NCI-H2029 (cell line): ENCODE data around the gene TTC28.

Experiments used
- DNase-seq: peaks from one replicate; lab custom pipeline; 2025; lab: John Stamatoyannopoulos, UW

The TTC28 gene

GRCh38 chr22:28141614-28142013 lies 538.0 kb downstream of the TTC28 start:
- no peak for DNase-seq

- DNase-seq, result no peak
These were observed 539.7 kb downstream of the TTC28 start for GRCh38 chr22:28139961-28140360.

GRCh38 chr22:28139516-28139915 lies 540.1 kb downstream of the TTC28 start:
- DNase-seq, result no peak

GRCh38 chr22:28137036-28137435 lies 542.6 kb downstream of the TTC28 start:
- no peak for DNase-seq

- no peak for DNase-seq
These were observed 547.2 kb downstream of the TTC28 start for GRCh38 chr22:28132466-28132865.

GRCh38 chr22:28129319-28129962 lies 550.2 kb downstream of the TTC28 start:
- no peak for DNase-seq

- no peak for DNase-seq
These were observed 550.8 kb downstream of the TTC28 start for GRCh38 chr22:28128827-28129226.

GRCh38 chr22:28125799-28126198 lies 553.8 kb downstream of the TTC28 start:
- DNase-seq, result no peak

GRCh38 chr22:28123989-28124766 lies 555.5 kb downstream of the TTC28 start:
- DNase-seq, result no peak

- no peak for DNase-seq
These were observed 558.7 kb downstream of the TTC28 start for GRCh38 chr22:28120691-28121592.

GRCh38 chr22:28118957-28119631 lies 560.5 kb downstream of the TTC28 start:
- DNase-seq, result no peak

GRCh38 chr22:28116219-28116673 lies 563.4 kb downstream of the TTC28 start:
- DNase-seq, result no peak

- DNase-seq, result no peak
These were observed 564.2 kb downstream of the TTC28 start for GRCh38 chr22:28115426-28115825.

- no peak for DNase-seq
These were observed 567.0 kb downstream of the TTC28 start for GRCh38 chr22:28112548-28113043.

GRCh38 chr22:28112190-28112544 lies 567.5 kb downstream of the TTC28 start:
- DNase-seq, result no peak

GRCh38 chr22:28111501-28112189 lies 568.0 kb downstream of the TTC28 start:
- DNase-seq, result no peak

- DNase-seq, result no peak
These were observed 570.8 kb downstream of the TTC28 start for GRCh38 chr22:28108851-28109250.

- no peak for DNase-seq
These were observed 573.0 kb downstream of the TTC28 start for GRCh38 chr22:28106617-28107016.

- no peak for DNase-seq
These were observed 573.7 kb downstream of the TTC28 start for GRCh38 chr22:28105988-28106387.

- no peak for DNase-seq
These were observed 574.2 kb downstream of the TTC28 start for GRCh38 chr22:28105413-28105812.

GRCh38 chr22:28103596-28103995 lies 576.0 kb downstream of the TTC28 start:
- DNase-seq, result no peak
